GM12892 (cell line): ENCODE results near the gene GNG2.

Experiments used
- POLR2A ChIP-seq: IDR thresholded peaks from 2 replicates; pipeline ENCODE4 v1.6.1; 2011; ENCODE audit warnings: low read depth, low read length, control low read depth
- TAF1 ChIP-seq: IDR thresholded peaks from 2 replicates; pipeline ENCODE4 v1.6.1; 2011; ENCODE audit warnings: low read depth, mild to moderate bottlenecking, control low read depth, low read length, borderline replicate concordance

GRCh38 chr14:51912112-51912786, 51.8 kb downstream of the GNG2 start:
- no peak for TF ChIP-seq POLR2A
- no peak for TF ChIP-seq TAF1
